NB4 (cell line): Measurements from ENCODE around the gene UBE3A.

Source experiments
- CTCF ChIP-seq: IDR thresholded peaks from one replicate; pipeline ENCODE4 v1.5.1; 2012; ENCODE audit warnings: low read depth, low read length
- MAX ChIP-seq: IDR thresholded peaks from 2 replicates; pipeline ENCODE4 v1.6.1; 2011; ENCODE audit warnings: low read depth, low read length
- MYC ChIP-seq: IDR thresholded peaks from 2 replicates; pipeline ENCODE4 v1.6.1; 2011; ENCODE audit warnings: low read depth, low read length
- POLR2A ChIP-seq: IDR thresholded peaks from 2 replicates; pipeline ENCODE4 v1.6.1; 2011; ENCODE audit warnings: mild to moderate bottlenecking; ENCODE audit not compliant: insufficient read length; ENCODE audit errors: extremely low read depth

DNA sequence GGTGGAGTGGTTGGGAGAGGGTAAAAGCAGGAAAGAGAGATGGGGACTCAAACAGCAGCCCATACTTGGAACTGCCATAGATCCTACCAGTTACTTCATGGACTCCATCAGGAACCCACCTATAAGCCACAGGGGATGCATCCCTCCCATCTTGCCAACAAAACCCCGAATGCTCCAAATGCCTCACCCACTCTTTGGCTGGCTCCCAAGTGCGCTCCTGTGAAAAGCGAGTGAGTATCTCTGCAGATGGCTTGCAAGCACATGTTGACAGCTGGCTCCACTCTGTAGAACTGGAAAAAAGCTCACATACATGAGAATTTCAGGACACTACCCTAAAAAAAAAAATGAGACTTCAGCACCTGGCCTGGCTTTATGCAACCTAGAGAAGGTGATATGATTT, 151.0 kb downstream of the UBE3A start:
- TF ChIP-seq CTCF: no peak
- no peak for TF ChIP-seq POLR2A
- no peak for TF ChIP-seq MAX
- no peak for TF ChIP-seq MYC
